ENCODE measurements around the gene NHLRC1. TPM values are rescaled to one million over a fixed set of nuclear protein-coding genes. Genes with fewer than 3 reads are reported as not detected.

NHLRC1 gene
- total RNA-seq, 4 donors from 2014 or later, result 0.54 to 0.93 (median 0.67) TPM

- WGBS, 2 donors (ENCODE audit: low coverage in 1 of 2), result 89% methylated on average over 1 of the region's 1 CpG; no CpG with 5 or more reads in 1 of the 2 donors
- Histone ChIP-seq H3K9me3 (no peaks in the 10 kb centered on the region), H3K27me3 (no peaks in the 10 kb centered on the region), H3K36me3 (no peaks in the 10 kb centered on the region), H3K4me3 (no peak overlapping the region), H3K4me1 (no peaks in the 10 kb centered on the region), H3K27ac (no peak overlapping the region)
- no peak for TF ChIP-seq EP300 (IDR thresholded peaks at IDR 0.05)
- no peak for TF ChIP-seq POLR2AphosphoS5 (IDR thresholded peaks at IDR 0.05)
- TF ChIP-seq POLR2A (IDR thresholded peaks at IDR 0.05), result no peak
- TF ChIP-seq, protein P1, sequence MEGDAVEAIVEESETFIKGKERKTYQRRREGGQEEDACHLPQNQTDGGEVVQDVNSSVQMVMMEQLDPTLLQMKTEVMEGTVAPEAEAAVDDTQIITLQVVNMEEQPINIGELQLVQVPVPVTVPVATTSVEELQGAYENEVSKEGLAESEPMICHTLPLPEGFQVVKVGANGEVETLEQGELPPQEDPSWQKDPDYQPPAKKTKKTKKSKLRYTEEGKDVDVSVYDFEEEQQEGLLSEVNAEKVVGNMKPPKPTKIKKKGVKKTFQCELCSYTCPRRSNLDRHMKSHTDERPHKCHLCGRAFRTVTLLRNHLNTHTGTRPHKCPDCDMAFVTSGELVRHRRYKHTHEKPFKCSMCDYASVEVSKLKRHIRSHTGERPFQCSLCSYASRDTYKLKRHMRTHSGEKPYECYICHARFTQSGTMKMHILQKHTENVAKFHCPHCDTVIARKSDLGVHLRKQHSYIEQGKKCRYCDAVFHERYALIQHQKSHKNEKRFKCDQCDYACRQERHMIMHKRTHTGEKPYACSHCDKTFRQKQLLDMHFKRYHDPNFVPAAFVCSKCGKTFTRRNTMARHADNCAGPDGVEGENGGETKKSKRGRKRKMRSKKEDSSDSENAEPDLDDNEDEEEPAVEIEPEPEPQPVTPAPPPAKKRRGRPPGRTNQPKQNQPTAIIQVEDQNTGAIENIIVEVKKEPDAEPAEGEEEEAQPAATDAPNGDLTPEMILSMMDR (IDR thresholded peaks at IDR 0.05), result no peak
- ATAC-seq, result no peak
These were observed 32.1 kb downstream of the NHLRC1 start for GRCh38 chr6:18090349-18090786.

- no peak for ATAC-seq
- no peak for TF ChIP-seq POLR2AphosphoS5 (IDR thresholded peaks at IDR 0.05)
- TF ChIP-seq, protein P1 (IDR thresholded peaks at IDR 0.05), result no peak
- TF ChIP-seq EP300 (IDR thresholded peaks at IDR 0.05), result no peak
- no peak for TF ChIP-seq POLR2A (IDR thresholded peaks at IDR 0.05)
- no peak overlapping the region for H3K4me3 ChIP-seq
- no peaks in the 10 kb centered on the region for H3K4me1 ChIP-seq
- H3K27ac ChIP-seq, result no peak overlapping the region
- no peaks in the 10 kb centered on the region for H3K36me3 ChIP-seq
- no peaks in the 10 kb centered on the region for H3K9me3 ChIP-seq
- WGBS, 2 donors (ENCODE audit: low coverage in 1 of 2), result 73 to 83% methylated on average over 5 of the region's 5 CpGs
- no peaks in the 10 kb centered on the region for H3K27me3 ChIP-seq
These were observed 33.8 kb downstream of the NHLRC1 start for GRCh38 chr6:18088419-18089296.

GRCh38 chr6:18087396-18088165 lies 34.9 kb downstream of the NHLRC1 start:
- Histone ChIP-seq H3K4me1 (no peaks in the 10 kb centered on the region), H3K9me3 (no peaks in the 10 kb centered on the region), H3K27ac (no peak overlapping the region), H3K36me3 (no peaks in the 10 kb centered on the region), H3K27me3 (no peaks in the 10 kb centered on the region), H3K4me3 (no peak overlapping the region)
- no peak for ATAC-seq
- WGBS, 2 donors (ENCODE audit: low coverage in 1 of 2), result 78 to 92% methylated on average over 2 of the region's 5 CpGs
- TF ChIP-seq EP300 (IDR thresholded peaks at IDR 0.05) (no peak), POLR2A (IDR thresholded peaks at IDR 0.05) (no peak), POLR2AphosphoS5 (IDR thresholded peaks at IDR 0.05) (no peak)
- TF ChIP-seq, protein P1 (IDR thresholded peaks at IDR 0.05), result no peak

GRCh38 chr6:18081025-18081668 lies 41.3 kb downstream of the NHLRC1 start:
- TF ChIP-seq POLR2A (IDR thresholded peaks at IDR 0.05) (no peak), EP300 (IDR thresholded peaks at IDR 0.05) (no peak), POLR2AphosphoS5 (IDR thresholded peaks at IDR 0.05) (no peak)
- TF ChIP-seq, protein P1 (IDR thresholded peaks at IDR 0.05), result no peak
- H3K4me3 ChIP-seq, result no peak overlapping the region
- no peaks in the 10 kb centered on the region for H3K27me3 ChIP-seq
- no peaks in the 10 kb centered on the region for H3K36me3 ChIP-seq
- WGBS, 2 donors (ENCODE audit: low coverage in 1 of 2), result 84 to 85% methylated on average over 11 of the region's 11 CpGs
- H3K9me3 ChIP-seq, result no peaks in the 10 kb centered on the region
- ATAC-seq, result no peak
- H3K4me1 ChIP-seq, result no peaks in the 10 kb centered on the region
- H3K27ac ChIP-seq, result no peak overlapping the region

All from gastroesophageal sphincter (tissue), 4 donors.